EH (cell line): ENCODE results near the gene CRTC2.
"Not testable (repeated sequence)": the region's sequence is repeated elsewhere in the genome, so short reads cannot be mapped to it uniquely, and the experiment has no call there.

Source experiments
- DNase-seq: peaks from one replicate; pipeline ENCODE4 v3.0.0-alpha.2; 2015; ENCODE audit warnings: low read depth

CRTC2 gene

GRCh38 chr1:153929426-153929825 is 29.0 kb downstream of the CRTC2 start:
- DNase-seq = no peak

GRCh38 chr1:153928791-153929341 is 29.5 kb downstream of the CRTC2 start:
- peak; percentile 68 for DNase-seq

GRCh38 chr1:153928245-153928644 is 30.2 kb downstream of the CRTC2 start:
- no peak for DNase-seq

DNA sequence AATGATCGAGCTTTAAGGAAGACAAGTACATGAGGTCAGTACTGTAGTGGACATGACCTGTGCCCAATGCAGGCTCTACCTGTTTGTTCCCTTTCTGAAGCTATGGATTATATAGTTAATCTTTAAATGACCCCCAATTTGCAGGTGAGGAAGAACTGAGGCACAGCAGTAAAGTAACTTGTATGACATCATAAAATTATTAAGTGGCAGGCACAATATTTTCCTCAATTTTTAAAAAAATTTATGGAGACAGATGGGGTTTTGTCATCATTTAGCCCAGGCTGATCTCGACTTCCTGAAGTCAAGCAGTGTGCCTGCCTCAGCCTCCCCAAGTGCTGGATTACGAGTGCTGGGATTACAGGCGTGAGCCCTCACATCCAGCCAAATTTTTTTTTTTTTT is 32.0 kb downstream of the CRTC2 start:
- DNase-seq = no peak

GRCh38 chr1:153922972-153923925 is 35.2 kb downstream of the CRTC2 start, which contains the start of gene GATAD2B:
GATAD2B (minus strand) TSS chr1:153922972; CDS start chr1:153828347, 94,625 bp downstream.
- DNase-seq = peak; percentile 100

GRCh38 chr1:153922076-153922971 is 36.1 kb downstream of the CRTC2 start:
- DNase-seq = peak; percentile 22

GRCh38 chr1:153921803-153922075 is 36.7 kb downstream of the CRTC2 start:
- DNase-seq = no peak

GRCh38 chr1:153921080-153921802 is 37.2 kb downstream of the CRTC2 start:
- no peak for DNase-seq

DNA sequence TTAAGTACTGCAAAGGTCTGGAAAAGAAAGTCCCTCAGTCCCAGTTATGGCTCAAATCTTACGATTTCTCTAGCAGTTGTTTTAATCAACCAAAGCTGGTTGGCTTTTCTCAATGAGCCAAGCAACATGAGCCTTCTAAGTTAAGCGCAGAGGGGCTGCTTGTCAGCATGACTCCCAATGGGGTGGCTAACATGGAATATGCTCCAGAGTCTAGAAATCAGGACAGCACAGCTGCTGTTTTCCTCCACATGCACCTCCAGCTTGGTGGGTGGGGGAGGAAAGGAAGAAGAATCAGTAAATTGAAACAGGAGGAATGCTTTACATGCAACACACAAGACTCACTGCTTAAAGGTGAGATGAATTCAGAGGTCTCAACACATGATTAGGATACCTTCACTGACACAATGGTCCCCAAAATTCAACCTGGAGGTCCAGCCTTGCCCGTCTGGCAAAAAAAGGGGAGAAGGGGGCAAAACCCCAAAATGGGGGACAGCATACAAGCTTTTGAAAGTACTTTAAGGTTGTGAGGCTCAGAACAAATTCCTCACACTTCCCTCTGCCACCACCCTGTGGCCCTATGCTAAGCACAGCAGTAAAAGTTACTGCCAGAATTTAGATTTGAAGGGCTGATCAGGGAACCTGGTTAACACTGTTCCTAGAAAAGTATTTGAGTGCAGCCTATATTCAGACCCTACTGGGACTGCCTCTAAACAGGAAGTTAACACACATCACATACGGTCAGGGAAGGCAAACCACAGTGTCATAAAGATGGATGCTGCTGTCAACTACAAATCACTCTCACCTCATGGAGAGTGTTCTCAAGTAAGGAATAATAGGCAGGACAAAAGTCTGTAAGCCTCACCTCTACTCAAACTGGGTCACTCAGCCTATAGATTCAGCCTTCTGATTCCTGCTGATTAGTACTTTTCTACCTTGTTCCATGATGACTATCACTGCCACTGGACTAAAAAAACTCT is 38.2 kb downstream of the CRTC2 start:
- peak; percentile 59 for DNase-seq

GRCh38 chr1:153916297-153916696 is 42.1 kb downstream of the CRTC2 start:
- no peak for DNase-seq

DNA sequence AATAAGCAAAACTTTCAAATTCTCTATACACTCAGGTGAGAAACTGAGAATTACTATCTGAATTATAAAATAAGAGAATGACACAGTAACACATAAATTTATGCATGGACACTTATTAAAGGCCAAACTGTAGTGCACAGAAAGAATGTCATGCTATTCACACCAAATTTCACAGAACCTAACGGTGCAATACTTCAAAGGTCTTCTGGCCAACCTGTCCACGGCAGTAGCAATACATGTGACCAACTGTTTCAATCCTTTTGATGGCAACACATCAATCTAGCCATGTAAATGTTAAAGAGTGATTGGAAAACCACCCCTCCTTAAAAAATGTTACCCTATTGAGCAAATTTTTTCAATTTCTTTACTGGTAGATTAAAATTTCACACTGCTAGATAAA is 46.1 kb downstream of the CRTC2 start:
- no peak for DNase-seq

DNA sequence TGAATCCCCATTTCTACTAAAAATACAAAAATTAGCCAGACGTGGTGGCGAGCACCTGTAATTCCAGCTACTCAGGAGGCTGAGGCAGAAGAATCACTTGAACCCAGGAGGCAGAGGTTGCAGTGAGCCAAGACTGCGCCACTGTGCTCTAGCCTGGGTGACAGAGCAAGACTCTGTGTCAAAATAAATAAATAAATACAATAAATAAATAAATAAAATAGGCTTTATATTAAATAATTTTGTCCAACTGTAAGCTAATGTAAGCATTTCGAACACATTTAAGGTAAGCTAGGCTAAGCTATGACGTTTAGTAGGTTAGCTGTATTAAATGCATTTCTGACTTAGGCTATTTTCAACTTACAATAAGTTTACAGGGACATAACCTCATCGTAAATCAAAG is 47.9 kb downstream of the CRTC2 start:
- DNase-seq = not testable (repeated sequence)

DNA sequence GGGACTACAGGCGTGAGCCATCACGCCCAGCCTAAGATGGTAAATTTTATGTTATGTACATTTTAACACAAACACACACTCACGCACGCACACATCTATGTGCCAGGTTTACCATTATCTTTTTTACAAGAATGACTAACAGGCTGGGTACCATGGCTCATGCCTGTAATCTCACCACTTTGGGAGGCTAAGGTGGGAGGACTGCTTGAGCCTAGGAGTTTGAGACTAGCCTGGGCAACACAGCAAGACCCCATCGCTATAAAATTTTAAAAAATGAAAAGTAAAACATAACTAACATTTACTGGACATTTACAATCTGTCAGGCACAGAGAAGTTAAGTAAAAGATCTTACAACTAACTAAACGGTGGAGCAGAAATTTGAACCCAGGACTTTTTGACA is 50.3 kb downstream of the CRTC2 start:
- no peak for DNase-seq

- no peak for DNase-seq
Observed at GRCh38 chr1:153907134-153907533, 51.3 kb downstream of the CRTC2 start.

GRCh38 chr1:153906396-153906795 is 52.0 kb downstream of the CRTC2 start:
- DNase-seq = no peak

DNA sequence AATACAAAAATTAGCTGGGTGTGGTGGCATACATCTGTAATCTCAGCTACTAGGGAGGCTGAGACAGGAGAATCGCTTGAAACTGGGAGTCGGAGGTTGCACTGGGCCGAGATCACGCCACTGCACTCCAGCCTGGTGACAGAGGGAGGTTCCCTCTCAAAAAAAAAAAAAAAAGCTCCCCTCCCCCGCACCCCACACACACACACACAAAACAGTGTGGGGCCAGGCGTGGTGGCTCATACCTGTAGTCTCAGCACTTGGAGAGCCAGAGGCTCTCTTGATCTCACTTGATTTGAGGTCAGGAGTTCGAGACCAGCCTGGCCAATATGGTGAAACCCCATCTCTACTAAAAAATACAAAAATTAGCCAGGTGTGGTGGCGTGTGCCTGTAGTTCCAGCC is 52.5 kb downstream of the CRTC2 start:
- DNase-seq = not testable (repeated sequence)

GRCh38 chr1:153903841-153904455 is 54.5 kb downstream of the CRTC2 start:
- DNase-seq = no peak

GRCh38 chr1:153899509-153899908 is 58.9 kb downstream of the CRTC2 start:
- DNase-seq = no peak
